ENCODE results near the gene GBX2. TPM values are rescaled to one million over a fixed set of nuclear protein-coding genes. Genes with fewer than 3 reads are reported as not detected.

GBX2 gene
- not detected for total RNA-seq
- long read RNA-seq = 0 reads

DNA sequence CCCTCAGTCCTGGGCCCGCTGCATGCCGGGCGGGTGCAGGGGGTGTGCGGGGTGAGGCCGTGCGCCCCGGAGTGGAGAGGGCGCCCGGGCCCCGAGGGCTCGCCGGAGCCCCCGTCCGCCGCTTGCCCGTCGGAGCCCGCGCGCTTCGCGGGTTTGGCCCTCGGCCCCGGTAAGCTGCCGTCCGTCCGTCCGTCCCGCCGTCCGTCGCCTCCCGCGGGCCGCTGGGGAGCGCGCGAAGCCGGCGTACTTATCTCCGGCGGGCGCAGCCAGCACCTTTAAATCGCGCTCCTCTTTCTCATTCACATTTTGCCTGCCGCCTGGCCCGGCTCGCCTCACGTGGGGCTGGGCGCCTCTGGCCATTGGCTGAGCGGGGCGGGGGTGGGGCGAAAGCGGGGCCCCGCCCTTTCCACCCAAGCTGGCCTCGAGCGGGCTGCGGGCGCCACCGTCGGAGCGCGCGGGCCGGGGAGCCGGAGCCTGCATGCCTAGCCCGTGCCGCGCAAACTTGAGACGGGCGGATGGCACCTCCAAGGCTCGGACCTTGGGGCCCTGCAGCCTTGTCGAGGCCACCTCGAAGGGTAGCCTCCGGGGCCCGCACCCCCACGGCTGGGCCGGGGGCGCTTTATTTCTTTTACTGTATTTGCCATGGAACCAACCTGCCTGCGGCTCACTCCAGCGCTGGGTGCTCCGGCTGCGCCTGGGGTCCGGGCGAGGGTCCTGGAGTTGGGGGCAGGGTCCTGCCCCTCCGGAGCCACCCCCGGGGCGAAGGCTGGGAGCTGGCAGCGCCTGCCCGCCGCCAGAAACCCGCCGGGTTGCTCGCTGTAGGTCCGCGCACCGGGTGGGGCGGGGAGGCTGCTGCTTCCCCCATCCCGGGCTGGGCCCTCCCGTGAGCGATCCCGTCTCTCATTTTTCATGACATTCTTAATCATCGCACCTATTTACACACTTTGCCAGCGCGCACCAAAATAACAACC is at the start of gene GBX2:
GBX2 (minus strand) TSS at position 277 of the 971 bp plus-strand sequence. CDS start 415 bp downstream, outside the sequence.
- Histone ChIP-seq H3K36me3 (no peaks in the 10 kb centered on the region), H3K27ac (no peak within 1 kb of the TSS), H3K4me3 (peak within 1 kb of the TSS in 1 of 3 donors; percentile 26), H3K27me3 (peaks cover 28 to 78% of the 10 kb centered on the region in 2 donors), H3K4me1 (peaks cover 0 to 34% (median 0%) of the 10 kb centered on the region in 4 donors), H3K9me3 (no peaks in the 10 kb centered on the region)
- 3% methylated on average over 32 of the region's 105 CpGs for whole genome bisulfite sequencing (ENCODE audit: insufficient coverage, low coverage, low lambda C conversion rate, missing lambda C conversion rate)
- no peak for TF ChIP-seq POLR2A (IDR thresholded peaks at IDR 0.05)
- TF ChIP-seq, protein P1, sequence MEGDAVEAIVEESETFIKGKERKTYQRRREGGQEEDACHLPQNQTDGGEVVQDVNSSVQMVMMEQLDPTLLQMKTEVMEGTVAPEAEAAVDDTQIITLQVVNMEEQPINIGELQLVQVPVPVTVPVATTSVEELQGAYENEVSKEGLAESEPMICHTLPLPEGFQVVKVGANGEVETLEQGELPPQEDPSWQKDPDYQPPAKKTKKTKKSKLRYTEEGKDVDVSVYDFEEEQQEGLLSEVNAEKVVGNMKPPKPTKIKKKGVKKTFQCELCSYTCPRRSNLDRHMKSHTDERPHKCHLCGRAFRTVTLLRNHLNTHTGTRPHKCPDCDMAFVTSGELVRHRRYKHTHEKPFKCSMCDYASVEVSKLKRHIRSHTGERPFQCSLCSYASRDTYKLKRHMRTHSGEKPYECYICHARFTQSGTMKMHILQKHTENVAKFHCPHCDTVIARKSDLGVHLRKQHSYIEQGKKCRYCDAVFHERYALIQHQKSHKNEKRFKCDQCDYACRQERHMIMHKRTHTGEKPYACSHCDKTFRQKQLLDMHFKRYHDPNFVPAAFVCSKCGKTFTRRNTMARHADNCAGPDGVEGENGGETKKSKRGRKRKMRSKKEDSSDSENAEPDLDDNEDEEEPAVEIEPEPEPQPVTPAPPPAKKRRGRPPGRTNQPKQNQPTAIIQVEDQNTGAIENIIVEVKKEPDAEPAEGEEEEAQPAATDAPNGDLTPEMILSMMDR (IDR thresholded peaks at IDR 0.05) = no peak
- ATAC-seq (peak; percentile 22 to 53 (median 47)), DNase-seq (no peak)
- intact Hi-C loops (cut with DNase I) = no loop called here

DNA sequence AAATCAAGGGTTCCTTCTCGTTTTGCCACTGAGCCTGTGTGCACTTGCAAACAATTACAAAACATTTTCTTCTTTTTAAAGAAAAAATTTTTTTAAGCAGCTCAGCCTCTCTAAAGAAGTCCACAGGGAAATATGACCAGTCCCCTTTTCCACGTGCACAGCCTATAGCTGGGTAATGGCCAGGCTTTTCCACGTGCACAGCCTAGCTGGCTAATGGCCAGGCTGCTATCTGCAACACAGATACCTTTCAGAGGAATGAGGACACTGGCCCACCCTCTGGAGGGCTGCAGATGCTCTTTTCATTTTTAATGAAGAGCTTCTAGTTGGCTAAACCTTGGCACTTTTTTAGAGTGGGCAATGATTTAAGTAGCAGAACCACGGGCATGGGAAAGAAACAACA is 49.7 kb upstream of the GBX2 start:
- no peak for TF ChIP-seq POLR2A (IDR thresholded peaks at IDR 0.05)
- TF ChIP-seq, protein P1 (IDR thresholded peaks at IDR 0.05) = no peak
- intact Hi-C loops (cut with DNase I) = no loop called here
- Histone ChIP-seq H3K9me3 (no peaks in the 10 kb centered on the region), H3K27me3 (no peaks in the 10 kb centered on the region), H3K4me3 (no peak overlapping the region), H3K4me1 (no peaks in the 10 kb centered on the region), H3K27ac (no peak overlapping the region), H3K36me3 (no peaks in the 10 kb centered on the region)
- ATAC-seq = no peak
- DNase-seq = no peak
- 23% methylated on average over 4 of the region's 4 CpGs for WGBS (ENCODE audit: insufficient coverage, low coverage, low lambda C conversion rate, missing lambda C conversion rate)

GRCh38 chr2:236216711-236217110 is 48.5 kb upstream of the GBX2 start:
- intact Hi-C loops (cut with DNase I) = no loop called here
- no peak for DNase-seq
- no peak for TF ChIP-seq POLR2A (IDR thresholded peaks at IDR 0.05)
- TF ChIP-seq, protein P1 (IDR thresholded peaks at IDR 0.05) = no peak
- no peak overlapping the region for H3K4me3 ChIP-seq
- H3K4me1 ChIP-seq = no peaks in the 10 kb centered on the region
- no peak for ATAC-seq
- WGBS (ENCODE audit: insufficient coverage, low coverage, low lambda C conversion rate, missing lambda C conversion rate) = 20% methylated on average over 1 of the region's 7 CpGs
- H3K27ac ChIP-seq = no peak overlapping the region
- H3K36me3 ChIP-seq = no peaks in the 10 kb centered on the region
- no peaks in the 10 kb centered on the region for H3K27me3 ChIP-seq
- H3K9me3 ChIP-seq = no peaks in the 10 kb centered on the region

GRCh38 chr2:236215761-236216333 is 47.7 kb upstream of the GBX2 start:
- TF ChIP-seq POLR2A (IDR thresholded peaks at IDR 0.05) = no peak
- TF ChIP-seq, protein P1 (IDR thresholded peaks at IDR 0.05) = no peak
- Histone ChIP-seq H3K27me3 (no peaks in the 10 kb centered on the region), H3K27ac (no peak overlapping the region), H3K36me3 (no peaks in the 10 kb centered on the region), H3K9me3 (no peaks in the 10 kb centered on the region), H3K4me3 (no peak overlapping the region), H3K4me1 (no peaks in the 10 kb centered on the region)
- 67% methylated on average over 11 of the region's 12 CpGs for WGBS (ENCODE audit: insufficient coverage, low coverage, low lambda C conversion rate, missing lambda C conversion rate)
- ATAC-seq (no peak), DNase-seq (no peak)
- intact Hi-C loops (cut with DNase I) = no loop called here
